CD4-positive, alpha-beta T cell treated with Interleukin-1 beta for 1 hour (primary cell): ENCODE measurements around the gene RPP25L.

Experiments
- DNase-seq, 2 donors: peaks; one replicate each; pipeline ENCODE4 v3.0.0-alpha.2; 2020 to 2022

Gene RPP25L

DNA sequence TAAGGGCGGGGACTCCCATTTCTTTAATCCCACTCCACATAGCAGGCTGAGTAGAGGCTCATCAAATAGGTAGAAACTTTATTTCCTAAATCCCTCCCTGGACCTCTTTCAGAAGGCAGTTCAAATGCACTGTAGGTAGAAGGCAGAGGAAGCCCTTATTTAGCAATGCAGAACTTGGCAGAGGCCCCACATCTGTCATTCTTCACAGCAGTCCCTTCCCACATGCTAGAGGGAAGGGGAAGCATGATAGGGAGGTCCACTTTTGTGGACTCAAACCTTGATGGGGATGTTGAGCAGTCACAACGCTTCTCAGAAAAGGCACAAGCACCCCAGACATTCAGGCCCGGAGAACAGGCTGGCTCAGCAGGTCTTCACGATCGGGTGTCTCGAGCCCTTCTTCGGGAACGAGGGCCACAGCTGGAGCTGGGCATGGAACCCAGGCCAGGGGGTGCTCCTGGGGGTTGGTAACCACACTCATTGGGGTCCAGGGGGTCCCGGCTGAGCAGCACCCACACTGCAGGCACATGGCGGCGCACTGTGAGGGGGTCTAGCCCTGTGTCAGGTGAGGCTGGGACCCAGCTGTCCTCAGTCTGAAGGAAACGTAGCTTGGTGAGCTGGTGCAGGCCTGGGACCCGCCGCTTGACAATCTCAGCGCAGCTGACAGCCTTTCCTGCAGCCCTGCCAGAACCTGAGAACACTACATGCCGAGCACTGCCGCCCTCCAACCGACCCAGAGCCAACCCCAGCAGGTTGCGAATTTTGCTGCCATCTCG lies 1.3 kb downstream of the RPP25L start:
- DNase-seq = no peak

- no peak for DNase-seq
These were observed 4.6 kb downstream of the RPP25L start for GRCh38 chr9:34607331-34607730.

DNA sequence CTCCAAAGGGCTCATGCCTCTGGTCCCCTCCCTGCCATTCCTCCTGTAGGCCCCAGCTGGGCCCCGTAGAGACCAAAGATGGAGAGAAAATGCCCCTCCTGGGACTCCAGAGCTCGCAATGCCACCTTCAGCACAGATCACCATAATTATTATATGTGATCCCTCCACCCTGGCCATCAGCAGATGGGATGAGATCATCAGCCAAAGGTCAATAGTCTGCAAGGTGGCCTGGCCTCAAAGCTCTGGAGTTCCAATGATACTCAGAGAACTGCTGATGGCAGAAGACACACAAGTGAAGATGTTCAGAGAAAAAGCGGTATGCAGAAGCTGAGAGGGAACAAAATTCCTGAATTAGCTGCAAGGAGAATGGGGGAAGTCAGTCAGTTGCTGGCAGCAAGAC lies 5.0 kb downstream of the RPP25L start:
- no peak for DNase-seq

DNA sequence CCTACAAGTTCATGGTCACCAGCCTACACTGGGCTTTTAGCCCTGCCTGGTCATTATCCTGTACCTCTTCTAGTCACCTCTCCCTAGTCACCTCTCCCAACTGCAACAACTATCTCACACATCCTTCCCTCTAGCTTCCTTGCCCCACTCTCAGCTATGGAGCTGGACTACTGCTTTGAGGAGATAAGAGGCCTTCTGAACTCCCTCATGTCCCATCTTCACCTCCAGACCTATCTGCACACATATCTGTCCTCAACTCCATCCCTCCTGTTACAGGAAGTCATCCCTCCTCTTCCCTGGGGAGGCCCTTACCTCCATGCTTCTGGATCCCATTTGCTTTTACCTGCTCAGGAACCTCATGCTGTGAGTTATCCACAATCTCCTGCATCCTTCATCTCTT lies 5.7 kb downstream of the RPP25L start:
- DNase-seq = no peak

- peak; percentile 77 to 83 for DNase-seq
These were observed 8.2 kb downstream of the RPP25L start for GRCh38 chr9:34603610-34604231.

- DNase-seq = no peak
These were observed 9.8 kb downstream of the RPP25L start for GRCh38 chr9:34601937-34602573.

DNA sequence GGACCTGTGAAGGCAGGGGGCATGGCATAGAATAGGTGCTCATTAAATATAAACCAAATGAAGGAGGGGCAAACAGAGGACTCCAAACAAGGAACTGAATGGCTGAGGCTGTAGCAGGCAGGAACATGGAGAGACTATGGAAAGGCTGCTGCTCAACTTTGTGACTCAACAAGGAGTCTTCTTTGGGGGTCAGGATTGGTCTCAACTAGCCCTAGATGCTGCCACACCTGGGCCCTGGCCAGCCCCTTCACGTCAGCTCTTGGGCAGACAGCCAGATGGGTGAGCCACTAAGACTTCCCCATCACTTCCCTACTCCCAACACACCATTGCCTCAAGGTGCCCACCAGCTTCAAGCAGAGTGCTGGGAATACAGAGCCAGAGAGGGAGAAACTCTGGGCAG lies 11.0 kb downstream of the RPP25L start:
- no peak for DNase-seq

DNA sequence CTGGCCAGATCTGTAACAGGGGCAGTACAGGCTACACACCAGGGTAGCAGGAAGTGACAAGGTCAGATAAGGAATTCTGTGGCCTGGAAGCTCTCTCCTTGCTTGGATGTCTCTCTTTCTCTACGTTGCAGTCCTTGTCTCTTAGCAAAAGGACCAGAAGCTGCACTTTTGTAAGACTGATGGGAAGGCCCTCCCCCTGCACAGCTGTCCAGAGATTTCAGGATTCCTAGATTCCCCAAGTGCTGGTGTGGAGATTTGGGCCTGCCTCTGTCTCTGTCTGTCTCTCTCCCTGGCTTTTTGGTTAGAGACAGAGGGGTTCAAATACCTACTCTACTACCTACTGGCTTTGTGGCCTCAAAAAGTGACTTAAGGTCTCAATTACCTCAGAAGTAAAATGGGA lies 12.4 kb downstream of the RPP25L start:
- no peak for DNase-seq

DNA sequence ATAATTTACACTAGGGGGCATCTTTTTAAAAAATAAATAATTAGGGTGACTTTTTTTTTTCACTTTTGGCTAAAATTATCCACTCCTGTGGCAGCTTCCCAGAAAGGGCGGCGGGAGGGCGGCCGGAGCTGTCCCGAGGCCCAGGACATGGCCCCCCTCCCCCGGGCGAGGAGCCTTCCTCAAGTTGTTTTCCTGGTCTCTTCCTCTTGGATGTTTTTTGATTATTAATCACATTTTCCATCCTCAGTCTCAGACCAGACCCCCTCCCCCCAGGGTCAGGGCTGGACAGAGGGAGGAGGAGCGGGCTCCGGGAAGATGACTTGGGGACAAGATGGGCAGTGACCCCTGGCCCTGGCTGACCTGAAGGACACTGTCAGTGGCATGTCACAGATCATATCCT lies 17.7 kb downstream of the RPP25L start:
- no peak for DNase-seq

GRCh38 chr9:34592895-34593601 lies 18.8 kb downstream of the RPP25L start:
- peak in 1 of 2 donors; percentile 22 for DNase-seq

- DNase-seq = no peak
These were observed 19.7 kb downstream of the RPP25L start for GRCh38 chr9:34591917-34592866.

GRCh38 chr9:34591248-34591916 lies 20.5 kb downstream of the RPP25L start:
- peak; percentile 74 to 75 for DNase-seq

GRCh38 chr9:34590381-34591247 lies 21.3 kb downstream of the RPP25L start:
- DNase-seq = no peak

DNA sequence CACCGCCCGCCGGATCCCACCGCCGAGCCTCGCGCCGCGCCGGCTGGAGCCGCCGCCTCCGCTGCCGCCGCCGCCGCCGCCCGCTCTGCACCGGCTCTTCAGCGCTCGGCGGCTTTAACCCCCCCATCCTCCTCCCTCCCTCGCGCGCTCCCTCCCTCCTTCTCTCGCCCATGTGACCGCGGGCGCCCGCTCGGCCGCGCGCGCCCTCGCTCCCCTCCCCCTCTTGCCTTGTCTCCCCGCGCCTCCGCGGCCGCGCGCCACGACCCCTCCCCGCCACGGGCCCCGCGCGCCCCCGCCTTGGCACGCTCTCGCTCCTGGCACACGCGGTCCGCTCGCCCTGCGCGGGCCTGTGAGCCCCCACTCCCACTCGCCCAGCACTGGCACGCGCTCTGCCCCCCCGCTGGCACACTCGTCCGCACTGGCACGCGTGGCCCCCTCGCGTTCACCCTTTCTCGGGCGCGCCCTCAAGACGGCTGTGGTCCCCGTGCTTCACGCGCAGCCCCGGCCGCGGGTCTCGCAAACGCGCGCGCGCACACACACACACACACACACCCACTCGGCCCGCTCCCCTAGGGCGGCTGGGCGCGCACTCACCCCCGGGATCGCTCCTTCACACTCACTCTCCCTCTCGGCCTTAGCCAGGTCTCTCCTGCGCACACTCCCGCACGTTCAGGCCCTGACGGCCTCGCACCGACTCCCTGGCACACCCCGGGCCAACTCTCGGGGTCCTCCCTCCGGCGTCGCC lies 22.1 kb downstream of the RPP25L start, which contains the start of gene CNTFR:
Gene CNTFR, minus strand, starts transcription at position 89 of the 745 bp plus-strand sequence. CDS start 20,743 bp downstream, outside the sequence.
- no peak for DNase-seq

DNA sequence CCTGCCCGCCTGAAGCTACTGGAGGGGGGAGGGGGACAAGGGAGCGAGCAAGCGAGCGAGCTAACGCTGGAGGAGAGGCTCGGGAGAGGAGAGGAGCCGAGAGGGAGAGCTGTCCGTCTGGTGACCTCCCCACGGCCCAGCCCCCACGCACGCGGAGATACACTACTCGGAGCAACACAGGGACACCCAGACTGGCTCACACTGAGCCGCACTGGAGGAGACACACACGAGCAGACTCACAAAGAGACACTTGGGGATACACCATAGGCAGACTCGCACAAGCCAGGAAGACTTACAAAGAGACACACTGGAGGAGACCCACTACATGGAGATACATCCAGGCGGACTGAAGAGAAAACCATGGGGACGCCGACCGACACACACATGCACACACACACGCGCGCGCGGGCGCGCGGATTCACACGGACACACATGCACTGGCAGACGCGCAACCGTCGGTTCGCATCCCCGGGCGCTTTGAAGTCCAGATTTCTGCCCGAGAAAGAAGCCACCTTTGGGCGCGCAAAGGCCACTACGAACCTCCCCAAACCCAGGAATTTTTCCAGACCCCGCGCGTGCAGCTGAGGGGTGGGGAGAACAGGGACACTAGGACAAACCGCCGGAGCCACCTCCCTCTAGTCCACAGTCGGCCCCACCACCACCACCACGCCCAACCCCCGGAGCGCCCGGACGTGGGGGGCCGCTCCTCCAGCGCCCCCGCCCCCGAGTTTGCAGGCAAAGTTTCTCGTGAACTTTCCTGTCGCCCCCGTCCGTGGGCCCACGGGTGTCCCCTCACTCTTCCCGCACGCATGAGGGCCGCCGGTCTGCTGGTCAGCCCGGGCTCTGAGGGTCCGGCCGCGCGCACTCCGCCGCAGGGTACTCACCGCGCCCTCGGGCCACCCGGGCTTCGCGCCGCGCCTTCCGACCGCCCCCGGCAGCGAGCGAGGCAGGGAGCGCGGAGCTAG lies 22.9 kb downstream of the RPP25L start:
- DNase-seq = no peak

DNA sequence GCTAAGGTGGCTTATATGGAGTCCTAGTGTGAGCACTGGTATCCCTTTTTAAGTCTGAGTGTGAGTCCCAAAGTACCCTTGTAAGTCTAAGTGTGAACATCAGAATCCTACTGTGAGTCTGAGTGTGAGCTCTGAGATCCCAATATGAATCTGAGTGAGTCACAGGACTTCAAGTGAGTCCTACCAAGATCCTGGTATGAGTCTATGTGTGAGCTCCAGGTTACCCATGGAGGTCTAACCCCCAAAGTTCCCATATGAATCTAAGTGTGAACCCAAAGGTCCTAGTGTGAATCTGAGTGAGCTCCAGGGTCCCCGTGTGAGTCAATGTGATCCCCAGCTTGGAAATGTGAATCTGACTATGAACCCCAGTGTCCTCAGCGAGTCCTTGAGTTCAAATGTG lies 24.6 kb downstream of the RPP25L start:
- DNase-seq = no peak

DNA sequence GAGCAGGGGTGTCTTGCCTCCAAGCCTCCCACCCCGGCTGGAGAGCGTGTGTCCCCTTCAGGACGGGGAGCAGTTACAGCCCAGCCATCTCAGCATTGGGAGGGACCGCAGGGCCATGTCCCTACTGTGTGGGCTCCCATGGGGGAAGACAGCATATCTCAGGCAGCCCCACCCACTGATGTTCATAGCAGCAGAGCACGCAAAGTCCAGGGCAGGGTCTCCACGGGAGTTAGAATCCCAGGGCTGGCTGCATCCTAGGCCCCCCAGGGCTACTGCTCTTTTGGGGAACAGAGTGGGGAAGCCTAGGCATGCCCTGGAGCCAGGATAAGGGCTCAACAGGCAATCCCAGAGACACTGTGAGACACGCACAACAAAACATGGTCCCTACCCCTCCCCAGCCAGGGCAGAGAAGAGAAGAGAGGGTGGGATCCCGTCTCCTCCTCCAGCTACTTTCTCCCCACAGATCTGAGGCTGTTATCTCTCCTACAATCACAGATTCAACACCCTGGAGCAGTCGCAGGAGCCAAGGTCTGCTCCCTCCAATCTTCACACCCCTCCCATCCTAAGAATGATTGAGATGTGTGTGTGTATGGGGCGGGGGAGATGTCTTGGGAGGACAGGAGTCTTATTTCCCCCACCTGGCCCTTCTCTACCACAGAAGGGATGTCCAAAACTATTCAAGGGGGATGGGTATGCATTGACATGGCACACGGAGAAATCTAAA lies 25.8 kb downstream of the RPP25L start:
- DNase-seq = no peak

DNA sequence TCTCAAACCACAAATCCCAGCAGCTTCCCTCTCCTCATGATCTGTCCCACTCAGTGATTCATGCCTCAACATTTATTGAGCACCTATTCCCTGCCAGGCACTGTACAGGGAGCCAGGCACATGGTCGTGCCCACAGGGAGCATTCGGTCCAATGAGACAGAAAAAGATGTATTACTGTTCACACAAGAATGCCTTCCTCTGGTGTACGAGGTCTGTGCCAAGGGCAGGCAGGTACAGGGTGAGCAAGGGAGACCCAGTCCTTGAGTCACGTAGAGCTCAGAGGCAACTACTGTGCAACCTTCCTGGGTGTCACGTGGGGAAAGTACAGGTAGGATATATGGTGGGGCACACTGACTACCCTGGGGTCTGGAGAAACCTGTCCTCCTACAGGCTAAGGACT lies 26.9 kb downstream of the RPP25L start:
- no peak for DNase-seq
